SKM-1 (cell line): ENCODE measurements around the gene CHCHD6.
"Not testable (repeated sequence)": the region's sequence is repeated elsewhere in the genome, so short reads cannot be mapped to it uniquely, and the experiment has no call there.

Experiments used
- DNase-seq: peaks from one replicate; lab custom pipeline; 2025; ENCODE audit not compliant: unreplicated experiment; lab: John Stamatoyannopoulos, UW

CHCHD6 gene

DNA sequence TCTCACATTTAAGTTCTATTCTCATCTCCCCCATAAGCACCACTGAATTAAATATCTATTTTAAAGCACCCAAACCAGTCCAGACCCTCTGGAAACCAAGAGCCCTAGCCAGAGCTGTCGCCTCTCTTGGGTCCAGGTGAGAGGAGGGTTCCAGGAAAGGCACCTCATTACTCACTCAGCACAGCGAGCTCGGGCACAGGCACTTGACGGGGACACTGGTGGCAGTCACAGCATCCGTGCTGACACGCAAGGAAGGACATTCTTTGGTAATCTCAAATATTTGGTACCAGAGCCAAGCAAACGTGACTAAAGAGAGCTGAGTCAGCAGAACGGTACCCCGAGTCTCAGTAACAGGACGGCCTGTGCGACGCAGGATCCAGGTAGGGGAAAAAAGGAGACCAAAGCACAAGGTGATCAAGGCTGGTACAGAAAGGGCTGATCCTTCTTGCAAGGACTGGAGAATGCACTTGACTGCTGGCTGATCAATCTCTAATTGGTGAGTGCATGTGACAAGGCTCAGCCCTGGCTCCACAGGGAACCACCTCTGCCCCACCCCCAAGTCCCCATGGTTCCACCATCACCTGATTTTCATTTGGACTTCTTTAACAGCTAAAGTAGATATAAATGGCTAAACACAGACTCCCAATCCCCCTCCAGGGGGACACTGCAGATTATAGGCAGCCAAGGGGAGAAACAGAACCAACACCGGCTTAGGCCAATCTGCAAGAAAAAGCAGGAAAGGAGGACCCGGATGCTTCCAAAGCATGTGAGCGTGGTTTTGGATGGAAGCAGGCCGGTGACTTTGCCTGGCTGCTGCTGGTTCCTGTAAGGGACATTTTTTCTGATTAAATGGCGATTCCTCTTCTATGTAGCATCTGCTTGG is 61.4 kb downstream of the CHCHD6 start:
- DNase-seq = no peak

DNA sequence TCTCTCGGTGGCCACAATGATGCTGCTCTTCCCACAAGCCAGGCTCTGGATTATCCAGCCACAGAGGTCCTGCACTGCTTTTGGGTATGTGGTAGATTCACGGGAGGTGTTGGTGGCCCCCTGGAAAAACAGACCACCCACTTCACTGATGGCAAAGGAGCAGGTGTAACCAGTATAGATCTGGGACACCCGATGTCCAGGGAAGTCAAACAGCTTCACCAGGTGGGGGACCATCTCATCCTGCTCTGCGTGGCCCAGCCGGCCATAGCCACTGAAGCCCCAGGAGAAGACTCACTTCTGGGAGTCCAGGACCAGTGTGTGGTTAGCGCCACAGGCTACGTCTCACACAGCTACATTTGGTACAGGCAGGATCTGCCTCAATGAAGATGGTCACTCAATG is 62.6 kb downstream of the CHCHD6 start:
- DNase-seq = no peak

DNA sequence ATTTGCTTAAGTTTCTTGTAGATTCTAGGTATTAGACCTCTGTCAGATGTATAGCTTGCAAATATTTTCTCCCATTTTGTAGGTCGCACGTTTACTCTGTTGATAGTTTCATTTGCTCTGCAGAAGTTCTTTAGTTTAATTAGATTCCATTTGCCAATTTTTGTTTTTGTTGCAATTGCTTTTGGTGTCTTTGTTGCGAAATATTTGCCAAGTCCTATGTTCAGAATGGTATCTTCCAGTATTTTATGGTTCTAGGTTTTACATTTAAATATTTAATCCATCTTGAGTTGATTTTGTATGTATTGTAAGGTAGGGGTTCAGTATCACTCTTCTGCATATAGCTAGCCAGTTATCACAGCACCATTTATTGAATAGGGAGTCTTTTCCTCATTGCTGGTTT is 64.9 kb downstream of the CHCHD6 start:
- no peak for DNase-seq

DNA sequence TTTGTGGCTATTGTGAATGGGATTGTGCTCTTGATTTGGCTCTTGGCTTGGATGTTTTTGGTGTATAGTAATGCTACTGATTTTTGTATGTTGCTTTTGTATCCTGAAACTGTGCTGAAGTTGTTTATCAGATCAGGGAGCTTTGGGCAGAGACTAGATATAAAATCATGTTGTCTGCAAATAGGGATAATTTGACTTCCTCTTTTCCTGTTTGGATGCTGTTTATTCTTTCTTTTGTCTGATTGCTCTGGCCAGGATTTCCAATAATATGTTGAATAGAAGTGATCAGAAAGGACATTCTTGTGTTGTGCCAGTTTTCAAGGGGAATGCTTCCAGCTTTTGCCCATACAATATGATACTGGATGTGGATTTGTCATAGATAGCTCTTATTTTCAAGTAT is 66.1 kb downstream of the CHCHD6 start:
- no peak for DNase-seq

DNA sequence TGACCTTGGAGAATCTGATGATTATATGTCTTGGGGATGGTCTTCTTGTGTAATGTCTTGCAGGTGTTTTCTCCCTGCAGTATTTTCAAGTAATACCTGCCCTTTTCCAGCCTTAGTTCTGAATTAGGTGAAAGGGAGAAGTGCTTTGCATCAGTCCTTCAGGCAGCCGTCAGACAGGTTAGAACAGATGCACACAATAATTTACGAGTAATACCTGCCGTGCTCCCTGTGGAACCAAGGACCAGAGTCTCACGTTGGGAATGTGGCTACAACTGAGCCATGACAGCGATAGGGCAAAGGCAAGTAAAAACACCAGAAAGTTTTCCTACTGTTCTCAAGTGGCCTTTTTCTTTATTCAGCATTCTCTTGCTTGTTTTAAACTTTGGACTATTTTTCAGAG is 69.1 kb downstream of the CHCHD6 start:
- DNase-seq = no peak

DNA sequence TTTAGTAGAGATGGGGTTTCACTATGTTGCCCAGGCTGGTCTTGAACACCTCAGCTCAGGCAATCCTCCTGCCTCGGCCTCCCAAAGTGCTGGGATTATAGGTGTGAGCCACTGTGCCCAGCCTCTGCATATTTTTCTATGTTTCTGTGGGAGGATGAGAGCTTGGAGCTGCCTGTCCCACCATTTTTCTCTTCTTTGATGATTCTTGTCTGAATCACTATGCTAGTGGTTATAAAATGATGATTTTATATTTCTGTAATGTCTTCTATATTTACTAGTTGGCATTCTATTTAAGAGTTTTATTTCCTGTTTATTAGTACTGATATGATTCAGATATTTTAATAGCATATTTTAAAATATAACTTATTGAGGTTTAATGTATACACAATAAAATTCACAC is 69.7 kb downstream of the CHCHD6 start:
- DNase-seq = no peak

DNA sequence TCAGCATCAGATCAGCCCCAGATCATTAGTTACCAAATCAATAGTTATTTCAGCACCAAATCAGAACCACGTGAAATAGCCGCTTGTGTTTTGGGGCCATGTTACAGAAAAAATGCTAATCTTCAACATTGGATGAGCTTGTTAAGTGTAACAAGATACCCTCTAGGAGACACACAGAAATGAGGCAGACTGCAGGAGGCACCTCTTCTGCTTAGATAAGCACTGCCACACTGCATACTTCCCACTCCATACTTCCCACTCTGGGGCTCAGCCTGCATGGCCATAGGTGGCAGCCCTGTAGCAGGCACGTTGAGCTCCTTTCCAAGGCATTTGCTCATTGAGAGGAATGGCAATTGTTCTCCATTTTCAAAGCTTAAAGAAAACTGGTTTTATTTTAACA is 73.3 kb downstream of the CHCHD6 start:
- no peak for DNase-seq

DNA sequence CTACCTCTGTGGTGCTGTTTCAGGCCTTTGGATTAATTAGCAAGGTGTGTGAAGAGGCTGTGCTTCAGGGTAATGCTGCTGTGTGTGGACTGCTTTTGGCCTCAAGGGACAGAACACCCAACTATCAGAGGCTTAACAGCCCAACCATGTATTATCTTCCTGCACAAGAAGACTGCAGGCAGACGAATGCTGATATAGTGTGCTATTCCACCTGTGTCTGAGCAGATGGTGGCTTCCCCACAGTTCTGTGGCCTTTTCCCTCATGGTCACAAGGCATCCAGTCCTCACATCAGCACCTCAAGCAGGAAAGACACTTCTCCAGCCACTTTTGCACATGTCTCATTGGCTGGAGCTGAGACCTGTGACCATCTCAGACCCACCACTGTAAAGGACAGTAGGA is 76.6 kb downstream of the CHCHD6 start:
- no peak for DNase-seq

DNA sequence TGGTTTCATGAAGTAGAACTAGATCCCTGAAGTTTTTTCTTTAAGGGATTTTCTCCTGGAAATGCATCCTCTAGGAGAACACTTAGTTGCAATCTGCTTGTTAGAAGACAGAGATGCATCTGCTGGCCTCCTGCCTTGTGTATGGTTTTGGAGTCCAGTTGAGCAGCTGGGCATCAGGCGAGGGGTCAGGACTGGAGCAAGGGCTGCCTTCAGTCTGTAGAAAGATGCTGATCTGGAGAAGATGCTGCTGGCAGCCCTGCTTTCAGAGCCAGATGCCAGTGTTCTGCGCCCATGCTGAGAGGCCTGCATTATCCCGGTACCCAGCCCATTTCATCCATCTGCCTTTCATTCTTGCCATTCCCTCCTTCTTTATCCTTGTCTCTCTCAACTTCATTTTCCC is 77.4 kb downstream of the CHCHD6 start:
- no peak for DNase-seq

DNA sequence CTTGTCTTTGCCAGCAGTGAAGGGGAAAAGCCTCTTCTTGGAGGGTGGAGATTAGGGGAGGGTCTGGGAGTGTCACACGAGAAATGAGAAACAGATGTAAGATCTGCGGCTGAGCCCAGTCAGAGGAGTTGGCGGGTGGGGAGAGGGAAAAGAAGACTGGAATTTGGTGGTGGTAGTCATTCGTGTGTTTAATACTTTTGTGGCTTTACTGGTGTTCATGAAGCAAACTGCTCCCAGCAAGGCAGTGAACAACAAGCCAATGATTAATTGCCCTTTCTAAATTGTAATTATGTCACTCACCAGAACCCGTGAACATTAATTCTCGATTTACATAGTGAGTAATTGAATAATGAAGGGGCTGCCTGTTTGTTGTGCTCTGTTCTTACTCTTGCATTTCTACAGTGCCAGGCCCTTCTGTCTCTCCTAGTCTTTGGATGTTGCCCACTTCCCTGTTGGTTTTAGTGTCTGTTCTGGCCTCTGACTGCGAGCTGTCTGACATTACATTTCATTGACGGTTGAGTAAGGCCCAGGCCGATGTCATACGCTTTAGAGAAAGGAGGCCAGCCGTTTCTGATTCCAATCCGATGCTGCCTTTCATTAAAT is 78.0 kb downstream of the CHCHD6 start:
- no peak for DNase-seq

DNA sequence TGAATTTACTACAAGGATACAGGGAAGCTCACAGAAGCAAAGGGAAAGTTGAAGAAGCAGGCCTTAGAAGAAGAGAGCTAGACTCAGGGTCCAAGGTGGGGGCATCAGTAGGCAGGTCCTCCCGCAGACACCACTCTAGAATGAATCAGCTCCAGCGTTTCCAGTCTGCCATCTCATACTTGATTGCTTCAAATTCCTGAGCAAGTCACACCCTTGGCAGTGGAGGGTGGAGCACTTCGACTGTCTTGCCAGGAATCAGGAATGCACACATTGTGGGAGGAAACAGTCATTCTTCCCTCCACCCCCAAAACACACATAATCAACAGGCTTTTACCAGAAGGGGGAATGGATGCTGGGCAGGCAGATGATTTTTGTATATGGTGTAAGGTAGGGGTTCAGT is 78.5 kb downstream of the CHCHD6 start:
- DNase-seq = no peak

DNA sequence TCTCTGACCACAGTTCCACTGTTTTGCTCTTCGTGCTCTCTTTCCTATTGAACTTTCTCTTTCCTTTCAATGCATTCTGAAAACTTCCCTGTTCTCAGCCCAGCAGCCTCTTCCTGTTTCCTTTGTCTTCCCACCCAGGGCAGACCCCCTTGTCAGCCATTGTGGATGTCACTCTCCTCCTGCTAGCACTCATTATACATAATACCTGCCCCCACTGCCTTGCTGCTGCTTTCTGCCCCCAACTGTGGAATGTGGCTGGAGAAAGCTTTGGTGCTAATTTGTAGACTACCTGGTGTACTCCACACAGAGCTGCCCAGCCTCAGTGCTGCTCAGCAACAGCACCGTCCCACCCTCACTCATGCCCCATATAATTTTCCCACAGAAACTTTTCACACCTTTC is 80.2 kb downstream of the CHCHD6 start:
- DNase-seq = no peak

DNA sequence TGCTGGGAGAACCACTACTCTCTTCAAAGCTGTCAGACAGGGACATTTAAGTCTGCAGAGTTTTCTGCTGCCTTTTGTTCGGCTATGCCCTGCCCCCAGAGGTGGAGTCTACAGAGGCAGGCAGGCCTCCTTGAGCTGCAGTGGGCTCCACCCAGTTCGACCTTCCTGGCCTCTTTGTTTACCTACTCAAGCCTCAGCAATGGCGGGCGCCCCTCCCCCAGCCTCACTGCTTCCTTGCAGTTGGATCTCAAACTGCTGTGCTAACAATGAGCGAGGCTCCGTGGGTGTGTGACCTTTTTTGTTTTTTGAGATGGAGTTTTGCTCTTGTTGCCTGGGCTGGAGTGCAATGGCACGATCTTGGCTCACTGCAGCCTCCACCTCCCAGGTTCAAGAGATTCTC is 87.3 kb downstream of the CHCHD6 start:
- DNase-seq = not testable (repeated sequence)

DNA sequence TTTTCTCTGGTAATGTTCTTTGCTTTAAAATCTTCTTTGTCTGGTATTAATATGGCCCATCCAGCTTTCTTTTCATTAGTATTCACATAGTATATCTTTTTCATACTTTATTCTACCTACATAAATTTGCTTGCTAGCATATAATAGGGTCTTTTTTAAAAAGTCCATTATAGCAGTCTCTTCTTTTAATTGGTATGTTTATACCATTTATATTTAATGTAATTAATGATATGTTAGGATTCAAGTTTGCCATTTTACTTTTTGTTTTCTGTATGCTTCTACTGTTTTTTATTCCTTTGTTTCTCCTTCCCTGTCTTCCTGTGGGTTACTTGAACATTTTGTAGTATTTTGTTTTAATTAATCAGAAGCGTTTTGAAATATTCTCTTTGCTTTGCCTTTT is 89.0 kb downstream of the CHCHD6 start:
- DNase-seq = no peak

DNA sequence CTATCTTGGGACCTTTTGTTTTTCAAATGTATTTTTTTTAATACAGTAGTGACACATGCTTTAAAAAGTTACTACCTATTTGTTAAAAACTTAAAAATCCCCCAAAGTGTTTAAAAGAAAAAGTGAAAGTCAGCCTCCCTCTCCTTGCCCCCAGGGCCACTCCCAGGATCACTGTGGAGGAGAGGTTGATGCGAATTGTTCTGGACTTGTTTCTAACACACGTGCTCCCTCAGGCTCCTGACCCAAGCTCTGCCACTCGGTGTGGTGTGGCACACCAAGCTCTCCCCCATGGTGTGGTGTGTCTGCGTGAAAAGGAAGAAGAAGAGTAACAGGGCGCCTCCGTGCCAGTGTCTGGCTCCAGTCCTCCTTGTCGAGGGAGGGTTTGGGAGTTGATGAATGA is 93.5 kb downstream of the CHCHD6 start:
- no peak for DNase-seq

DNA sequence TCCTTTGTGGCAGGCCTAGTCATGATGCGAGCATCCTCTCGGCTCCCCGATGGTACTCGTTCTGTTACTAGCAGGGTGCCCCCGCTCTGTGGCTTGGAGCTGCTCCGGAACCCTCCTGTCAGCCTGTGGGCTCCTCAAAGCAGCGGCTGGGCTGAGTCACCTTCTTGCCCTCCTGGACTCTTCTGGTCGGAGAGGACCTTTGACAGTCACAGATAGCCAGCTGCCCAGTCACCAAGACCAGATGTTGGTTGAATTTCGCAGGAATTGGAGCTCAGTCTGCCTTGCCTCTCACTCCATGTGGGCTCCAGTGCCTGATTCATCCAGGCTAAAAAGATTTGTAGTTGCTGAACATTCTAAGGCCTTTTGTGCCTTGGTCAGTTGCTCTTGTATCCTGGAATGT is 94.5 kb downstream of the CHCHD6 start:
- DNase-seq = no peak

DNA sequence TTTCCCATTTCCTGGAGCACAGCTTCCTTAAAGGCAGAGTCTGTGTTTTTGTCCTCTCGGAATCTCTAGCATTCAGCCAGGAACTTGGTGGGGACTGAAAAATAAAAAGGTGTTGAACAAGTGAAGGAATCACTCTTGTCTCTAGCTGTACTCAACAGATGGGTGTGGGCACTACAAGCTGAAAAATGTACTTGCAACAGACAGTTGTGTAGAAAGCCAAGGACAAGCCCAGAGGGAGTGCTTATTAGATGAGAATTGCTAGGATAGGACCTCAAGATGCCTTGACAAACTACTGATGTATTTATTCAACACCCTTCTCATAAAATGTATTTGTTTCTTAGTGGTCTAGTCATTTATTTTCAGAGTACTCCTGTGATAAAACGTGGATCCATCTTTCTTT is 95.1 kb downstream of the CHCHD6 start:
- DNase-seq = no peak

DNA sequence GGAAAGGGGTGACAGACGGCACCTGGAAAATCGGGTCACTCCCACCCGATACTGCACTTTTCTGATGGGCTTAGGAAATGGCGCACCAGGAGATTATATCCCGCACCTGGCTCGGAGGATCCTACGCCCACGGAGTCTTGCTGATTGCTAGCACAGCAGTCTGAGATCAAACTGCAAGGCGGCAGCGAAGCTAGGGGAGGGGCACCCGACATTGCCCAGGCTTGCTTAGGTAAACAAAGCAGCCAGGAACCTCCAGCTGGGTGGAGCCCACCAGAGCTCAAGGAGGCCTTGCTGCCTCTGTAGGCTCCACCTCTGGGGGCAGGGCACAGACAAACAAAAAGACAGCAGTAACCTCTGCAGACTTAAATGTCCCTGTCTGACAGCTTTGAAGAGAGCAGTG is 97.3 kb downstream of the CHCHD6 start:
- DNase-seq = not testable (repeated sequence)

DNA sequence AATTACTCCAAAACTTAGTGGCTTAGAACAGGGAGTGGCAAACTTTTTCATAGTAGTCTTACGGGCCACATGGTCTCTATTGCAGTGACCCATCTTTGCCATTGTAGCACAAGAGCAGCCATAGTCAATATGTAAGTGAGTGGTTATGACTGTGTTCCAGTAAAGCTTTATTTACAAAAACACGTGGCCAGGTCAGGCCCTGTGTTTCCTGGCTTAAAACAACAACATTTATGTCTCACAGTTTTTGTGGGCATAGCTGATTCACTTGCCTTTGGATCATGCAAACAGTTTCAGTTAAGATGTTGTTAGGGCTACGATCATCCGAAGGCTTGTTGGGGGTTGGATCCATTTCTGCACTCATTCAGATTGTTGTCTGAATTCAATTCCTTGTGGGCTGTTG is 103.8 kb downstream of the CHCHD6 start:
- DNase-seq = no peak

DNA sequence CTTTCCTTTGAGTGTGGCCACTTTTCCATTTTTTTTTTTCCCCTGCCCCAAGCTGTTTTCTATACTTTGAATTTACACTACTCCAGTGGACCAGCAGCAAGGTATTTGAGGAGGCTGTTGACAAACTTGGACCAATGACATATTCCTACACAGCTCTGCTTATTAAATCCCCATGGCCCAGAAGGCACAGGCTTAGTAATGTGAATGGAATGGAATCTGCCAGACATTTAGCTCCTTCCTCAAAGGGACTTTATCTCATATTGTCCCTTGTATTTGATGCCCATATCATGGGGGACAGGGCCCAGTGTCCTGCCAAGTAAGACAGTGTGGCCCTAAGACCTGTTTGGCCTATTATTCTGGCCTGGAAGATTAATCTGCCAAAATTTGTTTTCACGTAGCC is 107.5 kb downstream of the CHCHD6 start:
- DNase-seq = no peak

DNA sequence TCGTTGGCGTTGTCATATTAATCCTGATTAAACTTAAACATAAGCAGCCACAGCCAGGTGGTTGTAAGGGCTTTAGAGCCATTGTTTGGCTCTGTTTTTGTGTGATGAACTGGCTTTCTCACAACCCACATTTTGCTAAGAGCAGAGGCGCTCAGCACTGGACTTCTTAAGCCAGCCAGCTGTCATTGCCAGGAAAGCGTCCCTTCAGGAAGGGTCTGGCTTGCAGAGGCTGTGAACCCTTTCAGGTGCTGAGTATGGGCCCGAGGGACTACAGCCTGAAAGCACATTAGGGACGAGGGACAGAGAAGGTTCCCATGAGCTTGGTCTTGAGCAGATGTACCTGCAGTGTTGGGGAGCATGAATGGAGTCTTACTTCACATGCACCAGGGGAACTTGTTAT is 112.3 kb downstream of the CHCHD6 start:
- DNase-seq = no peak

DNA sequence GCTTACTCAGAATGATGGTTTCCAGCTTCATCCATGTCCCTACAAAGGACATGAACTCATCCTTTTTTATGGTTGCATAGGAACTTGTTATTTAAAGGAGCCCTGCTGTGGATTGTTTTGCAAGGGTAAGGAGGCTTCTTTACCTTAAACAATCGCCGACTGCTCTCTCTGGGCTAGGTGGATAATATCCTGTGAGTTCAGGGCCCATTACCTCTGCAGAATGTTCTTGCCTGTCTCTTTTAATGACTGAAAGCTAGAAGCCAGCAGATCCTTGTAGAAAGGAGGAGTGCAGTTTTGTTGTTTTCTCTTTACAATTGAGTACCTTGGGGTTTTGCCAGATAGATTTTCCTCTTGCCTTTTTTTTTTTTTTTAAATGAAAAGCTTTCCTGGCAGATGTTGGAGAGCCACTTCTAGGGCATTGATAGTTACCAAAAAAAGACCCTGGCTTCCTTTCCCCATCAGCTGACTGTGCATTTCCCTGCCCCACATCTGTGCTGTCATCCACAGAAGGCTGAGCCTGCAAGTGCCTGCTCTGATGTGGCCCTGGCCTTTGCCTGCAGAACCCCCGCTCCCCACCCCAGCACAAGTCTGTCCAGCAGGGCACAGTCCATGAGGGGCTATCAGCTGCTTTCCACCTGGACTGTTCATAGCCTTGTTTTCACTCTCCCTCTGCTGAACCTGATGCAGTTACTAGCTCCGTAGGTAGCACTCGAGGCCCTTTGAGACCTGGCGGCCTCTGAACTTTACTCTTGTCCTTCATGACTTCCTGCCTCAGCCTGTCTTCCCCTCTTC is 113.1 kb downstream of the CHCHD6 start:
- DNase-seq = no peak
